ENCODE results near the gene SAPCD2.

The SAPCD2 gene

DNA sequence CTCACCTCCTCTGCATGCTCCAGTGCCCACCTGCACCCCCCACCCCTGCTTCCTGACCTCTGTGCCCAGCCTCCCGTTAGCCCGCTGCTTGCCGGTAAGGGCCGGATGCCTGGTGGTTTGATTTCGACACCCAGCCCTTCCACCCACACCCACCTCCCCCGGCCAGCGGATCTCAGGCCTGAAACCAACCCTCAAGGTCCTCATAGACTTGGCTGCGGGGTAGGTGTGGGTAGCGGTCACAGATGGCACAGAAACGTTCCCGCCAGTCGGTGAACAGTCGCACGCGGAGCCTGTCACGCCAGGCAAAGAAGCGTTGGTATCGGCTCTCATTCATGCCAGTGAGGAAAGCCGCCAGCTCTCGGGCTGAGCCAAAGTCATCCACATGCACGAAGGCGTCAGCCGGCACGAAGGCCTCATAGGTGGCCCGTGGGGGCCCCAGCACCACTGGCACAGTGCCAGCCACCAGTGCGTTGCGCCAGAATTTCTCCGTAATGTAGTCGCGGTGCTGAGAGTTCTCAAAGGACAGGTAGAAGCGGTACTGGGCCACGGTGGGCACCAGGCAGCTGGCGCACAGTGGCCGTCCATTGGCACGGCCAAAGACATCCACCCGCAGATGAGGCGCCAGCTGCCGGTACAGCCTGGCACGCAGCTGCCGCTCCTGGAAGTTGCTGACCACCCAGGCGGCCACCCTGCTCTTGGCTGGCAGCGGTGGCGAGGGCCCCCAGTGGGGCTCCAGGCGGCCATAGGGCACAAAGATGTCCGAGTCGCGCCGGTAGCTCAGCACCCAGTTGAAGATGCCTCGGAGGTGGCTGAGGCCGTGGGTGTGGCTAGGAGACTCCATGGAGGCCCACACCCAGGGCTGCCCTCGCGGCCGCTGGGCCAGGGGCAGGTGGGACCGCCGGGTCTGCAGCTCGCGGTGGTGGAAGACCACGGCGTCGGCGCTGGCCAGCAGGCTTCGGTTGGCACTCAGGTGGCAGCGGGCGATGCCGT lies 39.5 kb downstream of the SAPCD2 start:
- DNase-seq = peak; percentile 71 to 77

DNA sequence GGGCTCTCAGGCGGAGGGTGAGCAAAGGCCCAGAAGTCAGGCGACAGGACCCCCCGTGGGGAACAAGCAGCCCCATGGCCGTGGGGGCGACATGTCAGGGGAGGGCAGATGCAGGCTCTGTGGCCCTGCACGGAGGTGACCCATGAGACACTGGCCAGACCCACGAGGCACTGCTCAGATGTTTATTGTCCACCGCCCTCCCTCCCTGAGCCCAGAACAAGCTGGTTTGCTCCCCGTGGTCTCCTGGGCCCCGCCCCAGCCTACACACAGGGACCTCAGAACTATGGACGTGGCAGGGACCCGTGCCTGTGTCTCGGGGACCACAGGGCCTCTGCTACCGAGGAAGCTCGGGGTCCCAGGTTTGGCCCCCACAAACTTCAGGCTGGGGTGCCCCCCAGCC lies 40.4 kb downstream of the SAPCD2 start:
- DNase-seq = peak in 1 of 2 experiments; percentile 25

DNA sequence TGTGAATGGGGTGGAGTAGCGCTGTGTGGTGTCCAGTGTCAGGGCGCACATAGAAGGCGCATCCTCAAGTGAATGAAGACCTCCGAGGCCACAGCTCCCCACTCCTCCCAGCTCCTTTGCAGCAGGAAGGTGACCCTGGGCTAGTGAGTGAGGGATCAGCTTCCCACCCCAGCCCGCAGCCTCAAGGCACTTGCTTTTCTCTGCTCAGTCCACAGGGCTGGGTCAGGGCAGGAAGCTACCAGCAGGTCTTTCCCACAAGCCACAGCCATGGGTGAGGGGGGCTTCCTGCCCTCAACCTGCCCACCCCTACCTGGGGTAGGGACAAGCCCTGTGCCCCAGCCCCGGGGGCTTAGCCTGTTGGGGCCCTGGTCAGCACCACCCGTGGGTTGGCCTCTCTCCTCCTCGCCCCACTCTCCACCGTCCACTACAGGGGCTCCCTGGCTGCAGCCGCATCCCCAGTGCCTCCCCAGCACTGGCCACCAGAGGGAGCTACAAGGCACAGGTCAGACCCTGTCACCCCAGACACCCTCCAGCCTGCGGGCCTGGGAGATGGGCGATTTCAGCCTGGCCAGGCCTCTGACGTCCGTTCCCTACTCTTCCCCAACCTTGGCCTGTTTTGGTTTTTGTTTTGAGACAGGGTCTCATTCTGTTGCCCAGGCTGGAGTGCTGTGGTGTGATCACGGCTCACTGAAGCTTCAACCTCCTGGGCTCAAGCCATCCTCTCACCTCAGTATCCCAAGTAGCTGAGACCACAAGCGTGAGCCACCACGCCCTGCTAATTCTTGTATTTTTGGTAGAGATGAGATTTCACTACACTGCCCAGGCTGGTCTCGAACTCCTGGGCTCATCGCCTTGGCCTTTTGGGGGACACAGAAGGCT lies 41.1 kb downstream of the SAPCD2 start:
- peak; percentile 86 to 89 for DNase-seq

DNA sequence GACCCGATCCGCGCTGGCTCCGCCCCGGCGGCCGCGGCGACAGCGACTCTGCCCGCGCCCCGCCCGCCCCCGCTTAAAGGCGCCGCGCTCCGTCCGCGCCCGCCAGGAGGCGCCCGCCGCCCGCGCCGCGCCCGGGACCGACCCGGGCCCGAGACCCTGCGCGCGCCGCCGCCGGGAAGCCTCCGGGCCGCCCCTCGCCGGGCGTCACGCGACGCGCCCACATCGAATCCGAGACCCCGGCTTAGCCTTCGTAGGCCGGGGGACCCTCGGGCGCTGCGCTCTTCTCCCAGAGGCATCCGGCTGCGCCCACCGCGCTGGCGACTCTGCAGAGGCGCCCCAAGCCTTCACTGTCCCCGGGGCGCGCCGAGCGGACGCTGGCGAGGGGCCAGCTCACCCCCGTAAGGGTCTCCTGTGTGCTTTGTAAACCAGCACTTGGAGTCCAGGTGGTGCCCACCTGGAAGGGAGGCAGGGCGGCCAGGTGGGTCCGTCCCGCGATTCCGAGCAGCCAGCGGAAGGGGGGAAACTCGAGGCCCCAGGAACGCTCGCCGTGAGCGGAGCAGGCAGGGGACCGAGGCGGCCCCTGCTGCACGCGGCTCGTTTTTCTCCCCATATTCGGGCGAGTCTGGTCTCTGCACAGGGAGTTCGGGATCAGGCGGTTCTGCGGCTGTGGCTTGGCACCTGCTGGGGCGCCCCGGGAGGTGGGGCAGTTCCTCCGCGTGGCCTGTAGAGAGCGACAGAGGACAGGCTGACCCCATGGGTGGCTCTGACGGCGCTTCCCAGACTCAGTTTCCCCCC lies 41.9 kb downstream of the SAPCD2 start:
- DNase-seq = peak; percentile 73 to 78

DNA sequence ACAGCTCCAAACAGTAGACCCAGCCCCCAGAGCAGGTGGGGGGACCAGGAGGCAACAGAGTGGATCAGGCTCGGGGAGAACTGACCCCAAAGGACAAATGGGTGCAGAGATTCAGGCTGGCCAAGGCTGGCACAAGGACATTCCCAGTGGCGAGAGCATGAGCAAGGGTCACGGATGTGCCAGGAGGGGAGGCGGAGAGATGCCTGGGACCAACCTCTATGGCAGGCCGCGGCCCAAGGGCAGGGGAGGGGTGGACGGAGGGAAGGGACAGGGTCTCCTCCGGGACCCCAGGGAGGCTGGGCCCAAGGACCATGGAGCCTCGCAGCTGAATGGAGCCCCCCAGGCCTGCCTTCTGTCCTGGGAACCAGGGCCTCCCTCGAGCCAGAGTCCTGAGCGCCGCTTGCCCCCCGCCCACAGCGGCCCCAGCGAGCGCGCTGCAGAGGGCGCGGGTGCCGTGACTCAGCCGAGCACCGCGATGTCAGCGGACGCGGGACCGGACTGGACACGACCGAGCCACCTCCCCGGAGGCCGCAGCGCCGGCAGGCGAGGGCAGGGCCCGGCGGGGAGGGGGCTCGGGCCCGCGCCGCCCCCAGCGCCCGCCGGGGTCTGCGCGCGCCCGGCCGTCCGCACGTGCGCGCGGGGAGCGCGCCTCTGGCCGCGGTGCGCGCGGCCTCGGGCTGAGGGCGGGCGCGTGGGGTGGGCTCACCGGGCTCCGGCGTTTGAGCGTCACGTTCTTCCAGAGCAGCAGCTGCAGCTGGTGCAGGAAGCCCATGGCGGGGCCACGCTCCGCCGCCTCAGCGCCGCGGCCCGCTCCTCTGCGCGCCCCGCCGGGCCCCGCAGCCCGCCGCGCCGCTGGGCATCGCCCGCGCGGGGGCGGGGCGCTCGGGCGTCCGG lies 42.7 kb downstream of the SAPCD2 start, which contains the start of gene ABCA2:
Gene ABCA2 (minus strand): TSS at position 869 of the 894 bp plus-strand sequence. CDS start 97 bp downstream, at position 772.
- DNase-seq = no peak

DNA sequence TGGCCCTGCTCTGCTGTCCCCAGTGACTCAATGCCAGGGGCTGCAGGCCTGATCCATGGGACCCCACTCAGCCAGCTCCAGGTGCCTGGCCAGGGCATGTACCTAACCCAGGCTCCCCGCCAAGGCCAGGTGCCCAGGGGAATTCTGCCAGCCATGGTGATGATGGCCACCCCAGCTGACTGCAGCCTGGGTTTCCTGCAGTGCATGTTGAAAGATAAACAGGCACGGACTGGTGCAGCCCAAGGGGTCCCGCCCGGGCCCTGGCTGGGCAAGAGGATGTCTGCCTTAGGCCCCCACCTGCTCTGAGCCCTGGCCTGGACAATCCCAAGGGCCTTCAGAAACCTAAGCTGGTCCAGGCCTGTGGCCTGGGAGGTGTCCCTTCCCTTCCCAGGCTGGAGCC lies 43.5 kb downstream of the SAPCD2 start:
- DNase-seq = no peak

DNA sequence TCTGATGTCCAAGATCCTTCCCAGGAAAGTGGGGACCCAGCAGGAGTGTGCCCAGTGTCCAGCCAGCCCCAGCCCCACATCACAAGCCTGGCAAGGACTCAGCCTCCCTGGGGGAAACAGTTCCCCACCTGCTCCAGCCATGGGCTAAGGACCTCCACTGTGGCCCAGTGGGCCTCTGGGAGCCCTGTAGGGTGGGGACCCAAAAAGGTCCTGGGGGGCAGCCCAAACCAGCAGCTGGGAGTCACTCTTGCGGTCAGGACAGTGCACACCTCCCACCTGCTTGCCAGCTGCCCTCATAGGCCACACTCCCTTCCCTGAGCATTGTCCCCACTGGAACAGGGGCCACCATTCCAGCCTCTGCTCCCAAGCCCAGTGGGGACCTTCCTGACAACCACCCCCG lies 44.0 kb downstream of the SAPCD2 start:
- DNase-seq = no peak

DNA sequence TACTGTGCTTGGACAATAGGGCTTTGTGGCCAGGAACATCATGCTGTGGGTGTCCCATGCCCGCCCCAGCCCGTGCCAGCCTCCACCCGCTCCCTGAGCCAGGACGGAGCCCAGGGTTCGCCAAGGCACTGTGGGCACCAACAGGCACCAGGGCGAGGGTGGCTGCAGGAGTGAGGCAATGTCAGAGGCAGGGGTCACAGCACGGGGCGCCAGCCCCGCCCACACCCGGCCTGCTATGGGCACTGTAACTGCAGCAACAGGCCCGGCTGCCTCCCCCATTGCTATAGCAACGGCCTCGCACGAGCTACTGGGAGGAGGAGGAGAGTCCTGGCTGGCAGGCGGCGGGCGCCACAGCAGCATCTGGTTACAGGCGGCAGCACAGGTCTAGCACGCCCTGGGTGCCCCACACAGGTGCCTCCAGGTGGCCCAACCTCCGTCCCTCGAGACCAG lies 44.8 kb downstream of the SAPCD2 start:
- no peak for DNase-seq

DNA sequence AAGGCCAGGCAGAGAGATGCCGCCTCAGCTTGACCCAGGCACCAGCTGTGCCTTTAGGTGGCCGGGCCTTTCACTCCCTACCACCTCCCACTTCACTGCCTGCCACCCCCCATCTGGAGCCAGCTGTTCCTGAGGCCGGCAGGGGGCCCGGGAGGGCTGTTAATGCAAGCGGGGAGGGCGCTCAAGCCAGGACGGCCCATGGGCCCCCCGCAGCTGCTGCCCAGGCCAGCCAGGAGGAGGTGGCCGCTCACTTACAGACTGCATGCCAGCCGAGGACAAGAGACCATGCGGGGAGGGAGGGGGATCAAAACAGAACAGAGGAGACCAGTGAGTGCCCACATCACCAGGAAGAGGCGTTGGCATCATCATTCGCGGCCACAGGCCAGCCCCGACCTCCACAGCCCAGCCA lies 46.8 kb downstream of the SAPCD2 start:
- no peak for DNase-seq

DNA sequence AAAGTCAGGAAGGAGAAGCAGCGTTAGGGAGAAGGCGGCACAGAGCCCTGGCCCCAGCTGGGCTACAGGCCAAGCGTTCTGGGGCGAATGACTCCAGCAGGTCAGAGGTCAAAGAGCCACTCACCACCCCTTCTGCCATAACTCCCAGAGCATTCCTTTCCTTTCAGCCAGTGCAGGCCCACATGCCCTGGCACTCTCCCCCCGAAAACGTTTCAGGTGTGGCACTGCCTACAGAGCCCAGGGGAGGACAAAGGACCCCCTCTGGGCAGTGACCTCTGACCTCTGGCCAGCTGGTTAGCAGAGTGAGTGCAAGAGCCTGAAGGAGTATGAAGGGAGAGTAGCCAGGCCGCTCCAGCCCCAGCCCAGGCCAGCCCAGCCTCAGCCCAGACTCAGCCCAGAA lies 47.2 kb downstream of the SAPCD2 start:
- no peak for DNase-seq

DNA sequence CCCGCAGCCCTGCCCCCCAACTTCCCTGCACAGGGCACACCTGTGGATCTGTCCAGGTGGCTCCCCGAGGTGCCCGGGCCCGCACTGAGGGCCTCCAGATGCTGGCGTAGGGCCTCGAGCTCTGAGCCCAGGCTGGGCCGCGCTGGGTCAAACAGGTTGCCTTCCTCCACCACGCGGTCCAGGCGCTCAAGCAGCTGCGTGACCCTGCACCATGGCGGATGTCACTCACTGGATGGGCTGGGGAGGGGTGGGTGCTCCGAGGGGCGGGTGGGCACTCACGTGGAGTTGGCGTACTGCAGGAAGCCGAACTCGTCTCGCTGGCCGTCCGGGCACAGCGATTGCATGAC lies 47.7 kb downstream of the SAPCD2 start:
- no peak for DNase-seq

DNA sequence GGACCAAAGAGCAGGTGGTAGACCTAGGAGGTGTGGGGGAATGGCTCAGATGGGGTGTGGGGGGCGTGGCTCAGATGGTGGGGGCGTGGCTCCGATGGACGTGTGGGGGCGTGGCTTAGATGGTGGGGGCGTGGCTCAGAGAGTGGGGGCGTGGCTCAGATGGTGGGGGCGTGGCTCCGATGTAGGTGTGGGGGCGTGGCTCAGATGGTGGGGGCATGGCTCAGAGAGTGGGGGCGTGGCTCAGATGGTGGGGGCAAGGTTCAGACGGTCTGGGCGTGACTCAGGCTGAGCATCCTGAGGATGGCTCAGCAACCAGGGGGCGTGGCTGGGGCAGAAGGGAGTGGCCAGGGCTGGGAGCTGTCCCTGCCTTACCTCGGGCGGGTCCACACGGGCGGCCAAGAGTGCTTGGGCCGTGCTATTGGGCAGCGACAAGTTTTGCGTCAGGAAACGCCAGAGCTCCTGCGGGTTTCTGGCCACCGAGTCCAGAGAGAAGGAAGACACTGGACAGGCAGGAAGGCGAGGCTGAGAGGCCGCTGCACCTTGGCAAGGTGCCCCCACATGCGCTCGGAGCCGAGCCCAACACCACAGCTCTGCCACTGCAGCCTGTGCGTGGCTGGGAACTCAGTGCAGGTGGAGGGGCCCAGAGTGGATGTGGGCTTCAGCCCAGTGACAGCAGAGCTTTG lies 48.2 kb downstream of the SAPCD2 start:
- peak; percentile 84 for DNase-seq

DNA sequence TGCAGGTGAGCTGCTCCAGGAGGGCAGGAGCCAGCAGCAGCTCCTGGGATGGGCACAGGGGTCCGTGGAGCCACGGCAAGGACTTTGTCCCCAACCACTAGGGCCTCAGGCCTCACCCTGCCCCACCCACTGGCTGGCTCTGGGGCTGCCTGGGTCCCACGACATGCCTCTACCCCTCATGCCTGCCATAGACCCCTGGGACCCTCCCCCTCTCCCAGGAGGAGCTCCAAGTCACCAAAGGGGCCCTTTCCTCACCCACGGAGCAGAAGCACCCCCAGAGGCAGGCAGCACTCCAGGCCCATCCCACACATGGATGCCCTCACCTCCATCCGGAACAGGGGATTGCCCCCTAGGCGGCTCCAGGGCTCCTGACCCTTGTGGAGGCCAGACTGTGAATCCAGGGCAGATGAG lies 48.8 kb downstream of the SAPCD2 start:
- no peak for DNase-seq

DNA sequence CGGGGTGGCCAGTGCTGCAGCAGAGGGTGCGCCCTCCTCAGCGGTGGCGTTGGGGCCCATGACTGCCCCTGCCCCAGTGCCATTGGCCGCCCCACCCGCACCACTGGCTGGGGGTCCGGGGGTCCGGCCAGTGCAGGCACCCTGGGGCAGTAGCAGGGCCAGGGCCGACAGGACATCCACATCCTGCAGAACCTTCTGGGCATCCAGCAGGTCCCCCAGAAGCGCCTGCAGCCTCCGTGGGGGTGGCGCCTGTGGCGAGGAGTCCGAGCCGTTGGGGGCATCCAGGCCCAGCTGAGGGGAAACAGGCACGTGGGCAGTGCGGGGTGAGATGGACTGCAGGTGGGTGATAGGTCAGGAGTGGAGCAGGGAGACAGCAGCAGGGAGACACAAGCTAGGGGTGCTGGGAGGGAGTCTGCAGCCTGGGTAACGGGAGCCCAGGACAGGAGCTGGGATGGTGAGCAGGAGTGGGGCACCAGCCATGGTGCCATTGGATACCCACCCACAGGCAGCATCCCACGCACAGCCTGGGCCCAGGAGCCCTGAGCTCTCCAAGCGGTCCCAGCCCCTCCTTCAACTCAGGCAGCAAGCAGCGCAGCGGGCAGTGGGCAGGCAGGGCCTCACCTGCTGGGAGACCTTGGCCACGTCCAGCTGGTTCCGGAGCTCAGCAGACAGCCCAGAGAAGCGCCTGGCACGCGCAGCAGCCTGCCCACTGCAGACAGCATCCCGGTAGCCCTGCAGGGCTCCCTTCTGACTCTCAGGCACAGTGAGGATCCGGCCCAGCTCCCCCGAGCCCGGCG lies 49.4 kb downstream of the SAPCD2 start:
- DNase-seq = no peak

DNA sequence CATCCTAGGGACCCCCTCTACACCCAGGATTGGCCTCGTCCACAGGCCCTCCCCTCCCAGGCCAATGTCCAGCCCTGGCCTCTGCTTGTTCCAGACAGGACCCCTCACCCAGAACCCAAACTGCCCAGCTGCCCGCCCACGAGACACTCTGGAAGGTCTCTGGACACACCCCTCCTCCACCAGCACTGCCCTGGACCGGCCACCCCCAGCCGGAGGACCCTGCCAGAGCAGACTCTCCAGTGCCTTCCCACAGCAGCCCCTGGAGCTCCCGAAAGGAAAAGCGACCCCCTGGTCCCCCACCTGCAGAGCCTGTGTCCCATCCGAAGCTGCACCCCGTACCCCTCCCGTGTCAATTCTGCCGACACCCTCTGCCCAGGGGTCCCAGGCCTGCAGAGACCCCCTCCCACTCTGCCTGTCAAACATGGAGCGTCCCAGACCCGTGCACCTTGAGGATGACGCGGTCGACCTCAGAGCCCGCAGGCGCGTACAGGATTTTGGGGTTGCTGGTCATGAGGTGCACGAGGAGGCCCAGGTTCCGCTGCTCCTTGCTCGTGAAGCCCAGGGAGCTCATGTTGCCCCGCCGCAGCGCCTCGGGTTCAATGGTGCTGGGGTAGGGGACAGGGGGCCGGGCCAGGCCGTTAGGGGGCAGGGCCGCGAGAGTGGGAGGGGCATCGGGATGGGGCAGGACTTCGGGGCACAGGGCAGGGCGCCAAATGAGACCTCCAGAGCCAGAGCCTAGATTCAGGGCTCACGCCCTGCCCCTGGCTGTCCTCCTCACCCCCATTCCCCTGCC lies 50.3 kb downstream of the SAPCD2 start:
- no peak for DNase-seq

DNA sequence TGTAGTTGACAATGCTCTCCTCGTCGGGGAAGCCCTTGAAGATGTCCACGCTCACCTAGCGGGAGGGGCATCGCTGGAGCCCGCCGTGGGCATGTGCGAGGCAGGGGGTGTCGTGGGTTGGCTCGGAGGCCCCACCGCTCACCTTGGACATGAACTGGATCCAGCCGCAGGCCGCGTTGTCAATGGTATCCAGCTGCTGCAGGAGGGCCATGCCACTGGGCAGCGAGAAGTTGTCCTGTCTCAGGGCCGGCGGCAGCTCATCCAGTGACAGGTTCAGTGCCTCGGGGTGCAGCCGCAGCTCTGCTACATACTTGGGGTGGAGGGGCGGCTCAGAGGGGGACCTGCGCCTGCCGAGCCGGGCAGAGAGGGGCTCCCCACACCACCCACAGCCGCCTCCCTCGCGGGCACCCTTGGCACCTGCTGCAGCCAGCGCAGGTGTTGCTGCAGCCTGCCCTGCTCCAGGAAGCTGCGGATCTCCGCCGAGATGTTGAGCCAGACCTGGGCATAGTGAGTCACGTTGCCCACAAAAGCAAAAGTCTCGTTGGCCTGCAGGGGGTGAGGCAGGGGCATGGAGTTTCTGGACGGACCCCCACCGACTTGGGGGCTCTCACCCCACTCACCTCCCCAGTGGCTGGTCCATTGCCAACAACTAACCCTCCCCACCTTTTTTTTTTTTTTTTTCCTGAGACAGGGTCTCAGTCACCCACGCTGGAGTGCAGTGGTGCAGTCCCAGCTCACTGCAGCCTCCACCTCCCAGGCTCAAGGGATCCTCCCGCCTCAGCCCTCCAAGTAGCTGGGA lies 51.4 kb downstream of the SAPCD2 start:
- no peak for DNase-seq

DNA sequence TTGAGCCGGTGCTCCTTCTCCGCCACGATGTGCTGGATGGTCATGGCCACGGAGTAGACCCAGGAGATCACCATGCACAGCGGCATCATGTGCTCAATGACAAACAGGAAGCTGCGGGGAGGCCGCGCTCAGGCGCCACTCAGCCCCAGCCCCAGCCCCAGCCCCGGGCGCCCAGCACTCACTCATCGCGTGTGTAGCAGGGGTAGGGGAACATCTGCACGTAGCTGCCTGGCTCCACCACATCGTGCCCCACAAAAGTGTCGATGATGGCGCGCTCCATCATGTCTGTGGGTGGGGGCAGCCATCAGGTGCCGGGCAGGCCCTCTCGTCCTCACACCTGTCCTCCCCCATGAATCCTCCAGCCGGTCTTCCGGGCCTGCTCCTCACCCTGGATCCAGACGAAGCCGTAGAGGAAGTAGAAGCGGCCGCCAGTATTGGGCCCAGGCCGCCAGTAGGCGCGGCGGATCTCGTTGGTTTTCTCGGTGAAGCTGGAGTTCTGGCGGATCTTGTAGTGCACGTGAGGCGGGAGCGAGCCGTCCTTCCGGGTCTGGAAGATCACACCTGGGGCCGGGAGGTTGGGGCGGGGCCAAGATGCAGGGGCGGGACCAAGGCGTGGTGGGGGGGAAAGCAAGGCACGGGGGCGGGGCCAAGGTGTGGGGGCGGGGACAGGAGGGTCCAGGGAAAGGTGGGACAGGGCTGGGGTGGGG lies 52.4 kb downstream of the SAPCD2 start:
- no peak for DNase-seq

DNA sequence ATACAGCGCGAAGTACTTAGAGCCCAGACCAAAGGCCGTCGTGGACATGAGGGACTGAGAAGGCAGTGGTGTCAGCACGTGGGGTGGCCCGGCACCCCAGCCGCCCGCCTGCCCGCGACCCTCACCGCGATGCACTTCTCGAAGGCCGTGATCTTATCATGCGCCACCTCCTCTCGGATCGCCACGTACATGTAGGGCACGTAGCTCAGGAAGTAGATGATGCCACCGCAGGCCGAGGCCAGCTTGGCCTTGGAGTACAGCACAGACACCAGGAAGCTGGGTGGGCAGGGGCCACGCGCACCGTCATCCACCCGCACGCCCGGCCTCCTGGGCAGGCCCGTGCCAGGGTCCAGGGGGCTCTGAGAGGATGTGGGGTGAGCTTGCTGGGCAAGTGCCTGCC lies 53.3 kb downstream of the SAPCD2 start:
- no peak for DNase-seq
